ACC112 (cell line): ENCODE results near the gene SCPEP1.
A peak's percentile ranks its signal among the peaks of the same experiment; 100 is the strongest.

Experiments
- H2AFZ ChIP-seq: fragments of 200-600 bp; sonication (generic); one replicate; pipeline ENCODE4 v1.6.0; 2017; ENCODE audit warnings: antibody characterized with exemption, low read length; ENCODE audit not compliant: unreplicated experiment
- H3K27ac ChIP-seq: fragments of 200-600 bp; sonication (generic); 2 replicates; pipeline ENCODE4 v1.5.1; 2014; ENCODE audit warnings: low read depth, mild to moderate bottlenecking, antibody characterized with exemption, low read length, moderate library complexity
- H3K27me3 ChIP-seq: fragments of 200-600 bp; sonication (generic); 2 replicates; pipeline ENCODE4 v1.6.1; 2014; ENCODE audit warnings: mild to moderate bottlenecking, antibody characterized with exemption, low read length, moderate library complexity, mixed read lengths; ENCODE audit not compliant: insufficient read depth
- H3K36me3 ChIP-seq: fragments of 200-600 bp; sonication (generic); 2 replicates; pipeline ENCODE4 v1.6.1; 2016; ENCODE audit warnings: mild to moderate bottlenecking, antibody characterized with exemption, low read length, moderate library complexity, mixed read lengths; ENCODE audit not compliant: insufficient read depth
- H3K4me1 ChIP-seq: fragments of 200-600 bp; sonication (generic); one replicate; pipeline ENCODE4 v1.6.1; 2016; ENCODE audit warnings: low read length, mixed read lengths; ENCODE audit not compliant: insufficient read depth, unreplicated experiment, control insufficient read depth
- H3K4me3 ChIP-seq: fragments of 200-600 bp; sonication (generic); 2 replicates; pipeline ENCODE4 v1.5.1; 2014; ENCODE audit warnings: mild to moderate bottlenecking, low read depth, low read length
- H3K79me2 ChIP-seq: fragments of 200-600 bp; sonication (generic); one replicate; pipeline ENCODE4 v1.6.0; 2016; ENCODE audit warnings: low read length; ENCODE audit not compliant: control insufficient read depth, unreplicated experiment, insufficient read depth

Gene SCPEP1

DNA sequence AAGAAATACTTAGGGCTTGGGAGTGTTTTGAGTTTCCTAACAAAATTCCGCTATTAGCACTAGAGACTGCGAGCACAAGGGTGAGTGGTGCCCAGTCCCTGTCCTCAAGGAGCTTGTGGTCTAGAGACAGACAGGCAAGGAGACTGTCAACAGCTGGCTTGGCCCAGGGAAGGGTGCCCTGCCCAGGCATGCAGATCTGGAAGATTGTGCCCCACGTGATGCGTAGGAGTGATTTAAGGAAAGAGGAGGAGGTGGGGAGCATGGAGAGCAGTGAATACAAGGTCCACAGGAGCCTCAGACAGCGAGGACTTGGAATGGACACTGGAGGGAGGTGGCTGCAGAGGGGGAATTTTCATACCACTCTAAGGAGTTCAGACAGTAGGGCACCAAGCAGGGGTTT is 25.0 kb downstream of the SCPEP1 start:
- H2AFZ ChIP-seq = no peak overlapping the region
- H3K4me1 ChIP-seq = no peaks in the 10 kb centered on the region
- no peaks in the 10 kb centered on the region for H3K27me3 ChIP-seq
- H3K4me3 ChIP-seq = no peak overlapping the region
- no peaks in the 10 kb centered on the region for H3K79me2 ChIP-seq
- 0 out of 2 replicates have a peak, but pooled peaks cover 3% of the 10 kb centered on the region for H3K36me3 ChIP-seq
- no peak overlapping the region for H3K27ac ChIP-seq

DNA sequence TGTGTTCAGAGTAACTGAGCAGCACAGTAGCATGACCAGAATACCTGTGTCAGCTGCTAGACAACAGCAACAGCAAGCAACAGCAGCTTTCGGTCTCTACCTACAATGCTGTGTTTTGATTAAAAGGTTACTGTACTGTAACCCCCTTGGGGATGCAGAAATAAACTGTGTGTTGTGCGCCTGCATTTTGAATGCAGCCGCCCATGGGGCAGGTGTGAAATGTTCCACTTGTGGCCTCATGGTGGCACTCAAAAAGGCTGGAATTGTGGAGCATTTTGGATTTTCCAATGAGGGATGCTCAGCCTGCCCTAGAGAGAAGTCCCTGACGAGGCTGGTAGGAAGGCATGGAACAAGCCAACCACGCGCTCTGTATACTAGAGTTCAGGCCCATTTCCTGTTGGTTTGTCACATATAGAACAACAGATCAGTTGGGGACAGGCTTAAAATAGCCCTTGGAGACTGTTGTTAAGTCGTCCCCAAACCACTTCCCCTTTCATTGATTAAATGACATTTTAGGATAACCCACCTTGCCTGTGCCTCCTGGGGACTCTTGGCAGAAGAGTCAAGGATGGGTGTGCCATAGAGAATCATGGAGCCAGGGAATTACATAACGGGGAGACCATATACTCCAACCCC is 27.1 kb downstream of the SCPEP1 start:
- H3K36me3 ChIP-seq = 0 out of 2 replicates have a peak, but pooled peaks cover 3% of the 10 kb centered on the region
- H3K4me3 ChIP-seq = no peak overlapping the region
- H2AFZ ChIP-seq = no peak overlapping the region
- H3K79me2 ChIP-seq = no peaks in the 10 kb centered on the region
- H3K27ac ChIP-seq = no peak overlapping the region
- H3K27me3 ChIP-seq = peaks cover 3% of the 10 kb centered on the region; the same call in 1 of the 2 replicates
- no peaks in the 10 kb centered on the region for H3K4me1 ChIP-seq

DNA sequence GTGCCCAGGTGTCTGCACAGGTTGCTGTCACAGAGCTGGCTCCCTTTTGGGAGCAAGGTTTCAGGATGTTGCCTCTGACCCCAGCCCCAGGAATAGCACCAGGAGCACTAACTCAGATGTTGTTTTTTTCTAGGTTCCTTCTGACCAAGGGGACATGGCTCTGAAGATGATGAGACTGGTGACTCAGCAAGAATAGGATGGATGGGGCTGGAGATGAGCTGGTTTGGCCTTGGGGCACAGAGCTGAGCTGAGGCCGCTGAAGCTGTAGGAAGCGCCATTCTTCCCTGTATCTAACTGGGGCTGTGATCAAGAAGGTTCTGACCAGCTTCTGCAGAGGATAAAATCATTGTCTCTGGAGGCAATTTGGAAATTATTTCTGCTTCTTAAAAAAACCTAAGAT is 28.1 kb downstream of the SCPEP1 start:
- Histone ChIP-seq H3K27ac (no peak overlapping the region), H3K4me3 (no peak overlapping the region), H3K4me1 (no peaks in the 10 kb centered on the region), H2AFZ (no peak overlapping the region), H3K79me2 (no peaks in the 10 kb centered on the region), H3K27me3 (peaks cover 3% of the 10 kb centered on the region; the same call in 1 of the 2 replicates), H3K36me3 (0 out of 2 replicates have a peak, but pooled peaks cover 3% of the 10 kb centered on the region)

DNA sequence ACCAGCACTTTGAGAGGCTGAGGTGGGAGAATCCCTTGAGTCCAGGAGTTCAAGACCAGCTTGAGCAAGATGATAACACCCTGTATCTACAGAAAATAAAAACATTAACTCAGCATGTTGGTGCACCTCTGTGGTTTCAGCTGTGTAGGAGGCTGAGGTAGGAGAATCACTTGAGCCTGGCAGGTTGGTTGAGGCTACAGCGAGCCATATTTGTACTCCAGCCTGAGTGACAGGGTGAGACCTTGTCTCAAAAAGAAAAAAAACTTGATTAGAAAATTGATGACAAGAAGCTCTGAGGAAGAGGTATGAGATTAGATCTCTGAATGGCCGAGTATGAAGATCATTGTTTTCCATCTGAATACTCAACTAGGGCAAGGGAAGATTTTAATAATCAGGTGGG is 31.0 kb downstream of the SCPEP1 start:
- Histone ChIP-seq H3K4me1 (no peaks in the 10 kb centered on the region), H3K79me2 (no peaks in the 10 kb centered on the region), H3K27me3 (peaks cover 10% of the 10 kb centered on the region), H3K36me3 (no peaks in the 10 kb centered on the region), H2AFZ (no peak overlapping the region), H3K4me3 (no peak overlapping the region), H3K27ac (no peak overlapping the region)

DNA sequence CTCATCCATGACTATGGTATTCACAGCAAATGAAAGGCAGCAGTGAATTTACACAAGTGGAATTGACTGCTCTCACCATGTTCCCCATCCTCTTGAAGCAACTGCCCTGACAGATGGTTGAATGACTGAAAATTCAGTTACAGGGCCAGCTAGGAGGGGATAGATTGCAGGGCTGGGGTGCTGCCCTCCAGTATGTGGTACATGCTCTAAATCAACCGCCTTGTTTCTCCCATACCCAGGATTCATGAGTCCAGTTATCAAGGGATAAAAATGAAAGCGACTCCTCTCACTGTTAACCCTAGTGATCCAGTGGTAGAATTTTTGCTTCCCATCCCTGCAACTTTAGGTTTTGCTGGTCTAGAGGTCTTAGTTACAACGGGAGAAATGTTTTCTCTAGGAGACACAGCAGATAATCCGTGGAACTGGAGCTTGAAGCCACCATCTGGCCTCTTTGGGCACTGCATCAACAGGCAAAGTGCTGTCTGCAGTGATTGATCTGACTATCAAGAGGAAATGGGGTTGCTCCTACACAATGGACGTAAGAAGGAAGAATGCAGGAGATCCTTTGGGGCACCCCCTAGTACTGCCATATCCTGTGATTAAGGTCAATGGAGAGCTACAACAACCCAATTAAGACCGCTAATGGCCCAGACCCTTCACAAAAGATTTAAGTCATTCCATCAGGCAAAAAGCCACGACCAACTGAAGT is 32.0 kb downstream of the SCPEP1 start:
- no peaks in the 10 kb centered on the region for H3K79me2 ChIP-seq
- H3K4me3 ChIP-seq = no peak overlapping the region; the same call in 1 of the 2 replicates
- no peak overlapping the region for H3K27ac ChIP-seq
- H3K4me1 ChIP-seq = no peaks in the 10 kb centered on the region
- H2AFZ ChIP-seq = peak overlapping the region; percentile 56
- no peaks in the 10 kb centered on the region for H3K36me3 ChIP-seq
- H3K27me3 ChIP-seq = peaks cover 10% of the 10 kb centered on the region

DNA sequence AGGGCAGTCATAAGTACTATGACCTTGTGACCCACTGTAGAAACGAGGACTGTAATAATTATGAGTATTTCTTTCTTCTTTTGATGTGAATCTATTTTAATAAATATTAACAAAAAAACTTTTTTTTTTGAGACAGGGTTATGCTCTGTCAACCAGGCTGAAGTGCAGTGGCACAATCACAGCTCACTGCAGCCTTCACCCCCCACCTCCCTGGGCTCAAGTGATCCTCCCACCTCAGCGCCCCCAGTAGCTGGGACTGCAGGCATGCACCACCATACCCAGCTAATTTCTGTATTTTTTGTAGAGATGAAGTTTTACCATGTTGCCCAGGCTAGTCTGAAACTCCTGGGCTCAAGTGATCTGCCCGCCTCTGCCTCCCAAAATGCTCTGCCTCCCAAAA is 32.6 kb downstream of the SCPEP1 start:
- peaks cover 10% of the 10 kb centered on the region for H3K27me3 ChIP-seq
- no peak overlapping the region for H3K27ac ChIP-seq
- no peak overlapping the region for H2AFZ ChIP-seq
- no peaks in the 10 kb centered on the region for H3K79me2 ChIP-seq
- no peaks in the 10 kb centered on the region for H3K36me3 ChIP-seq
- H3K4me3 ChIP-seq = no peak overlapping the region
- no peaks in the 10 kb centered on the region for H3K4me1 ChIP-seq

DNA sequence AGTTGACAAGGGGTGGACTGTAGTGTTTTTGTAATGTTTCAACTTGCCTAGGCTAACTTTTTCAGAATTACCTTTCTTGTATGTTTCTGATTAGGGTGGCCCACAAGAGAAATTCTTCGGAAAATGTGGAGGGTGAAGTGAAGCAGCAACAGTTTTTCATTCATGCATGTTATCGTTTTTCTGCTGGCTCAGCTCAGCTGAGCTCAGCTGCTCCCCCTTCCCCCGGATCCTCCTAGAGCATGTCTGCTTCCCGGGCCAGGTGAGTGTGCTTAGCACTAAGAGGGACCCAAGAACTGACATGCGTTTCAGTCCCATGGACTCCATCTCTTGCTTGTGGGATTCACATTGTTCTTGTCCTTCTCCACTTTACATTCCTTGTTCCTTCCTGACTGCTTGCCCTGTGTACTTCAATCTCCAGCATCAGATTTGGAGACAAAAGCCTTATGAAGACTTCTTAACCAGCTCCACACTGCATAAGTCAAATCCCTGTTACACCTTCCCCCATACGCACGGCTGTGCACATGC is 33.6 kb downstream of the SCPEP1 start:
- H3K79me2 ChIP-seq = no peaks in the 10 kb centered on the region
- H3K4me1 ChIP-seq = no peaks in the 10 kb centered on the region
- no peak overlapping the region for H3K27ac ChIP-seq
- peaks cover 18% of the 10 kb centered on the region for H3K27me3 ChIP-seq
- H3K36me3 ChIP-seq = no peaks in the 10 kb centered on the region
- H3K4me3 ChIP-seq = no peak overlapping the region
- no peak overlapping the region for H2AFZ ChIP-seq

DNA sequence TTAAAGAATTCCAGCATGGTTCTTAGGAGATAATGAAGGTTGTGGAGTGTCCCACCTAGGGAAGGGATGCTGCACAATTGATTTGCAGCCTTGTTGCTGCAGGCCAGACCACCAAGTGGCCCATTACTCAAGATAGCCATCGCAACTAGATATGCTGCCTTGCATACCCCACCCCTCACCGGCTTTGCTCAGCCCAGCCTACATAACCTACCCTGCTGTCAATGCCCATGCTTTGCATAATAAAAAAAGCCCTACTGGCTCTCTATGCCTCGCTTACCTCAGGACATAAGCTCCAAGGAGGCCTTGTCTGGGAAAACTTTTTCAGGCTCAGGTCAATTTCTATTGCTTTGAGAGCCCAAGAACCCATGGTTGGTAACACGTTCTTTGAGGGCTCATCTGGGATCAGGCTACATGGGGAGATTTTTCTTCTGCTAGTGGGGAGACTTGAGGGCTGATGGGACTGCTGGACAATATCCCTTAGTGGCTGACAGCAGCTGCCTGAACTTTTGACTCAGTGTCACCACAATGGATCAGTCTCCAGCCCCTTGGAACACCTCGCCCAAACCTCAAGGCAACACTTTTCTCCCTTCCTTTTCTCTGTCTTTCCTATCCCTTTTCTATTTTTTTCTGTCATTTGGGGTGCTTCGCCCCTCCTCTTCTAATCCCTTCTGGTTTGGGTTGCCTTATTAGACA is 38.3 kb downstream of the SCPEP1 start:
- Histone ChIP-seq H3K4me3 (no peak overlapping the region), H3K4me1 (no peaks in the 10 kb centered on the region), H3K27me3 (peaks cover 39% of the 10 kb centered on the region), H3K36me3 (no peaks in the 10 kb centered on the region), H2AFZ (no peak overlapping the region), H3K79me2 (no peaks in the 10 kb centered on the region), H3K27ac (no peak overlapping the region)

DNA sequence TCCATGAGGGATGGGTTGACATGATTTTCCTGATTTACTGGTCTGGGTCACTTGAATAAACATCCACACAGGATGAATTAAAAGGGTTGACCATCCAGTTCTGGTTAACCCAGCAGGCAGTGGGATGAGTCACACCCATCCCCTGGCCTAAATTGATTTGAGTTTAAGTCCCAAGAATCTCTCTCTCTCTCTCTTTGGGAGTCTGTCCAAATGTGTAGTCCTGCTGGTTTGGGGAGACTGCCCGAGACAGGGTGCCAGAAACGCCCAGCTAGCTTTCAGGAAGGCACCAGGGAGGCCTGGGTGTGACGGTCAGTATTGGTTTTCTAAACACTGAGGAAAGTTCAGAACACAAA is 38.8 kb downstream of the SCPEP1 start:
- Histone ChIP-seq H2AFZ (no peak overlapping the region), H3K79me2 (no peaks in the 10 kb centered on the region), H3K4me1 (no peaks in the 10 kb centered on the region), H3K27me3 (peaks cover 38% of the 10 kb centered on the region; the same call in 1 of the 2 replicates), H3K4me3 (no peak overlapping the region), H3K36me3 (no peaks in the 10 kb centered on the region), H3K27ac (no peak overlapping the region)

DNA sequence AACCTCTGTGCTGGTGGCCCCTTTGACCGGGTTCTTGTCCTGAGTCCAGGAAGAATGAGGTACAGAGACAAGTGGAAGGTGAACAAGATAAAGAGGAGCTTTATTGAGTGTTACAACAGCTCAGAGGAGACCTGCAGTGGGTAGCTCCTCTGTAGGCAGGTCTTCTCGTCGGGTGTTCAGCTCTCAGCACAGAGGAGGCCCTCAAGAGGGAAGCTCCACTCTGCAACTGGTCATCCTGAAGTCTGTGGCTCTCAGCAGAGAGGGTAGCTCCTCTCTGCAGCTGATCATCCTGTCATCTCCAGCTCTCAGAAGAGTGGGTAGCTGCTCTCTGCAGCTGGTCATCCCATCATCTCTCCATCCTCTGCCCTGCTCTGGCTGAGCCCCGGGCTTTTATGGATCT is 39.7 kb downstream of the SCPEP1 start:
- no peak overlapping the region for H3K27ac ChIP-seq
- H3K4me3 ChIP-seq = no peak overlapping the region
- peaks cover 41% of the 10 kb centered on the region; the same call in 1 of the 2 replicates for H3K27me3 ChIP-seq
- no peak overlapping the region for H2AFZ ChIP-seq
- H3K4me1 ChIP-seq = no peaks in the 10 kb centered on the region
- H3K79me2 ChIP-seq = no peaks in the 10 kb centered on the region
- H3K36me3 ChIP-seq = no peaks in the 10 kb centered on the region
